Activated CD8-positive, alpha-beta memory T cell treated with anti-CD3 and anti-CD28 coated beads, Interleukin-2, amount 50 U/mL, for 1 hour (primary cell): ENCODE measurements around the gene ARF6.
"Not testable (repeated sequence)": the region's sequence is repeated elsewhere in the genome, so short reads cannot be mapped to it uniquely, and the experiment has no call there.

ENCODE experiments used
- DNase-seq: peaks from one replicate; pipeline ENCODE4 v3.0.0-alpha.2; 2020; ENCODE audit errors: extremely low read depth

ARF6 gene

DNA sequence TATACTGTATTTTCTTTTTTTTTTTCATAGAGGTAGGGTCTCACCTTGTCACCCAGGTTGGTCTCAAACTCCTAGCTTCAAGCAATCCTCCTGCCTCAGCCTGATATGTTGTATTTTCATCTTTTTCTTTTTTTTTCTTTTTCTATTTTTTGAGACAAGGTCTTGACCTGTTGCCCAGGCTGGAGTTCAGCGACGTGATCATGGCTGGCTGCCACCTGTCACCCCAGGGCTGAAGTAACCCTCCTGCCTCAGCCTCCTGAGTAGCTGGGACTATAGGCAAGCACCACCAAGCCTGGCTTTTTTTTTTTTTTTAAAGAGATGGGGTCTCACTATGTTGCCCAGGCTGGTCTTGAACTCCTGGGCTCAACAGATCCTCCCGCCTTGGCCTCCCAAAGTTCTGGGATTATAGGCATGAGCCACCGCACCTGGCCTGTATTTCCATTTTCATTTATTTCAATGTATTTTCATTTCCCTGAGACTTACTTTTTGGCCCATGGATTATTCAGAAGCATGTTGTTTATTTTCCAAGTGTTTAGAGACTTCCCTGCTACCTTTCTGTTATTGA is 16.2 kb upstream of the ARF6 start:
- no peak for DNase-seq

DNA sequence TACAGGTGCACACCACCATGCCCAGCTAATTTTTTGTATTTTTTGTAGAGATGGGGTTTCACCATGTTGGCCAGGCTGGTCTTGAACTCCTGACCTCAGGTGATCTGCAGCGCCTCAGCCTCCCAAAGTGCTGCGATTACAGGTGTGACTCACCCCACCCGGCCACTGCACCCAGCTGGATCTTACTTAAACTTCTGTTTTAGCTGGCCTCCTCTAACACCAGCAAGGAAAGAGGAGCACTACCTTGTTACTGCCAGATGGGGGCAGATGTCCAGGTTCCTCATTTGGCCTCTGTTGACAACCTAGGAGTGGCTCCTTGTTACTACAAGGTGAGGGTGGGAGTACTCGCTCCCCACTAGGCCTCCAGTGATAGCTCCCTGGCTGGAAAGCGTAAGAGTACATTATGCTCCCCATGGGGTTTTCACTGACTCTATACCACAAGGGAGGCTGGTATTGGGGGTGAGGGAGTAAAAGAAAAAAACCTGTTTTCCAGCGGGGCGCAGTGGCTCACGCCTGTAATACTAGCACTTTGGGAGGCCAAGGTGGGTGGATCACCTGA is 13.2 kb upstream of the ARF6 start:
- DNase-seq = no peak

DNA sequence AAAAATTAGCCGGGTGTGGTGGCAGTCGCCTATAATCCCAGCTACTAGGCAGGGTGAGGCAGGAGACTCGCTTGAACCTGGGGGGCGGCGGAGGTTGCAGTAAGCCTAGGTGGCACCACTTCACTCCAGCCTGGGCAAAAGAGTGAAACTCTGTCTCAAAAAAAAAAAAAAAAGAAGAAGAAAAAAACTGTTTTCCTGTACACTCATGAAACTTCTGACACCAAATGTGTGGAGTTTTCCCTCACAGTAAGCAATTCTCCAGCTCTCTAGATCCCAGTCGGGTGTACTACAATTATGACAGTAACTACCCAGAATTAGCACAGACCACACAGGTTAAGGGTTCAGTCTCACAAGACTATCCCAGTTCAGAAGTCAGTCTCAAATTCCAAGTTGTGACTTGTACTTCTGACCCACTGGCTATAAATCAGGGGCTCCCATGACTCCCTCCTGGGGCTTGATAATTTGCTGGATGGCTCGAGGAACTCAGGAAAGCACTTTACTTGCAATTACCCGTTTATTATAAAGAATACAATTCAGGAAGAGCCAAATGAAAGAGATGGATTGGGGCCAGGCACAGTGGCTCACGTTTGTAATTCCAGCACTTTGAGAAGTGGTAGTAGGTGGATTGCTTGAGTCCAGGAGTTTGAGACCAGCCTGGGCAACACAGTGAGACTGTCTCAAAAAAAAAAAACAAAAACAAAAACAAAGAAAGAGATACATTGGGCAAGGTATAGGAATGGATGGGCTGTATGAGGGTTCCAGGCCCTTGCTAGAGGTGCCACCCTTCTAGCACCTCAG is 12.4 kb upstream of the ARF6 start:
- no peak for DNase-seq

DNA sequence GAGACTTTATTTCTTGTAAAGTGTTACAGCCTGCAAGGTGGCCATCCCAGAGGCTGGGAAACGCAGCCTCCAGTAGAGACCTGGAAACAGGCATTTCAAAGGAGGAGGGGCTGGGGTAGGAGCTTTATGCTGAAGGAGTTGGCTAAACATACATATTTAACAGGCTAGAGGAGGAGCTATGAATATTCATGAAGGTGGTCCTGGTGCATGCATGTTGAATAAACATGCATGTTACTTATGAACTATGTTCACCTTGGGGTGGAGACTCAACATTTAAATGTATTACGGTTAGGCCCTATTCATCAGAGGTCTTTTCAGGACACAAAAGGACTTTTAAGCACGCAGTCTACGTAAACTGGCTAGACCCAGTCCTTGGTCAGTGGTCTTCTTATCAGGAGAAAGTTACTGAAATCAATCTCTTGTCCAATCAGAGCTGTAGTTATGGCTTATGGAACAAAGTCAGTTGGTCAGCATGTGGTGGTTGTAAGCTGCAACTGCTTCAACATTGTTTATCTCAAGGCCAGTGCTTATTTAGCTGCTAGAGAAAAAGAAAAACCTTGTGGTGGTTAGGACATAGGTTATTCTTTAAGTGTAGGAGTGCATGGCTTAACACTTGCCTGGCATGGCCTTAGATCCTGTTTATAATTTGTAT is 11.4 kb upstream of the ARF6 start:
- DNase-seq = no peak

DNA sequence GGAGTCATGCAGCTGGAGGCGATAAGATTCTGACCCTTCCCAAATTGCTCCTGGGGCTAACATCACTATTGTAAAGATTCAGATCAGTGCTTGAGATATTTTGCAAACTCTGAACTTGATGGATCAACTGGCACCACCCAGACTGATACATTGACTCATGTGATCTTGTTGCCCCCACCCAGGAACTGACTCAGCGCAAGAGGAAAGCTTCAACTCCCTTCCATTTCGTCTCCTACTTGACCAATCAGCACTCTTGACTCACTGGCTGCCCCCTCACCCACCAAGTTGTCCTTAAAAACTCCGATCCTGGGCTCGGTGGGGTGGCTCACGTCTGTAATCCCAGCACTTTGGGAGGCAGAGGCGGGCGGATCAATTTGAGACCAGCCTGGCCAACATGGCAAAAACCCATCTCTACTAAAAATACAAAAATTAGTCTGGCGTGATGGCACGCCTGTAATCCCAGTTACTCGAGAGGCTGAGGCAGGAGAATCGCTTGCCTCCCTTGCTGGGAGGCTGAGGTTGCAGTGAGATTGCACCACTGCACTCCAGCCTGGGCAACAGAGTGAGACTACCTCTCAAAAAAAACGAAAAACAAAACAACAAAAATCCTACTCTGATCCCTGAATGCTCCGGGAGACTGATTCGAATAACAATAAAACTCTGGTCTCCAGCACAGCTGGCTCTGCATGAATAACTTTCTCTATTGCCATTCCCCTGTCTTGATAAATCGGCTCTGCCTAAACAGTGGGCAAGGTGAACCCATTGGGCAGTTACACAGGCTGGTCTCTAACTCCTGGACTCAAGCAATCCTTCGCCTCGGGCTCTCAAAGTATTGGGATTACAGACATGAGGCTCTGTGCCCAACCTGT is 9.8 kb upstream of the ARF6 start:
- no peak for DNase-seq

DNA sequence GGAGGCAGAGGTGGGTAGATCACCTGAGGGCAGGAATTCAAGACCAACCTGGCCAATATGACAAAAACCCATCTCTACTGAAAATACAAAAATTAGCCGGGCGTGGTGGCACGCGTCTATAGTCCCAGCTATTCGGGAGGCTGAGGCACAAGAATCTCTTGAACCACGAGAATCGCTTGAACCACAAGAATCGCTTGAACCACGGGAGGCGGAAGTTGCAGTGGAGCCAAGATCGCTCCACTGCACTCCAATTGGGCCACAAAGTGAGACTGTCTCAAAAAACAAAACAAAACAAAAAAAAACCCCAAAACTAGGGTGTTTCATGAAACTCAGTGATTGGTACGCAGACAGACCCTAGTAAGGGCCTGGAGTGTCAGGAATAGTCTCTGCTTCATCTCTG is 6.4 kb upstream of the ARF6 start:
- no peak for DNase-seq

DNA sequence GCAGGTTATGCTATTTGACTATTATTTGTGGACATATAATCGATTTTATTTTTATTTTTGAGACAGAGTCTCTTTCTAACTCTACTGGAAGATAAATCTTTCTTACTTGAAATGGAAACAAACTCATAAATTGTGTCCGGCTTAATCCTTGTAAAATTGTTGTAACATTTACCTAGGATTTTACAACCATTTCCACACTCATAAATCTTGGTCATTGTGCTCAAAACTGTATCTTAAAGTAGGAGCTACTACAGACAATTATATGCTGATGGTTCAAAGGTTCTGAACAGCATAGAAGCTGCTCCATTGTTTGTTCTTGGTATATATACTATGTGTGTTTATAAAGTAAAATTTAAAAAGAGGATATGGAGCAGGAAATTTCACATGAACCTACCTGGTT is 4.6 kb upstream of the ARF6 start:
- no peak for DNase-seq

DNA sequence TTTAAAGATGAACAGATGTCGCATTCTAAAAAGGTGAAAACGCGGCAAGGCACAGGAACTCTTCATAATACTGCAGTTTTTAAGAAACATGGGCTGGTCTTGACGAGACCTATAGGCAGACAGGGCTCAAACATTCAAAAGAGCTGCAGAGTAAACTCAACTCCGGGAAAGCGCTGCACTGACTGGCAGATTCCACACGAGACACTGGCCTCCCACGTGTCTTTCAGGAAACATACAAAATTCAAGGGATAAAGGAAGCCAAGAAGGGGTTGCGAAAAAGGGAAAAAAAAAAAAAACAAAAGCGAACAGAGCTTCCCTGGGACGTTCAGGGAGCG is 614 bp upstream of the ARF6 start:
- DNase-seq = no peak

DNA sequence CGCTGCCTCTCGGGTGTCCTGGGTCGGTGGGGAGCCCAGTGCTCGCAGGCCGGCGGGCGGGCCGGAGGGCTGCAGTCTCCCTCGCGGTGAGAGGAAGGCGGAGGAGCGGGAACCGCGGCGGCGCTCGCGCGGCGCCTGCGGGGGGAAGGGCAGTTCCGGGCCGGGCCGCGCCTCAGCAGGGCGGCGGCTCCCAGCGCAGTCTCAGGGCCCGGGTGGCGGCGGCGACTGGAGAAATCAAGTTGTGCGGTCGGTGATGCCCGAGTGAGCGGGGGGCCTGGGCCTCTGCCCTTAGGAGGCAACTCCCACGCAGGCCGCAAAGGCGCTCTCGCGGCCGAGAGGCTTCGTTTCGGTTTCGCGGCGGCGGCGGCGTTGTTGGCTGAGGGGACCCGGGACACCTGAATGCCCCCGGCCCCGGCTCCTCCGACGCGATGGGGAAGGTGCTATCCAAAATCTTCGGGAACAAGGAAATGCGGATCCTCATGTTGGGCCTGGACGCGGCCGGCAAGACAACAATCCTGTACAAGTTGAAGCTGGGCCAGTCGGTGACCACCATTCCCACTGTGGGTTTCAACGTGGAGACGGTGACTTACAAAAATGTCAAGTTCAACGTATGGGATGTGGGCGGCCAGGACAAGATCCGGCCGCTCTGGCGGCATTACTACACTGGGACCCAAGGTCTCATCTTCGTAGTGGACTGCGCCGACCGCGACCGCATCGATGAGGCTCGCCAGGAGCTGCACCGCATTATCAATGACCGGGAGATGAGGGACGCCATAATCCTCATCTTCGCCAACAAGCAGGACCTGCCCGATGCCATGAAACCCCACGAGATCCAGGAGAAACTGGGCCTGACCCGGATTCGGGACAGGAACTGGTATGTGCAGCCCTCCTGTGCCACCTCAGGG is 679 bp downstream of the ARF6 start:
- peak; percentile 38 for DNase-seq

DNA sequence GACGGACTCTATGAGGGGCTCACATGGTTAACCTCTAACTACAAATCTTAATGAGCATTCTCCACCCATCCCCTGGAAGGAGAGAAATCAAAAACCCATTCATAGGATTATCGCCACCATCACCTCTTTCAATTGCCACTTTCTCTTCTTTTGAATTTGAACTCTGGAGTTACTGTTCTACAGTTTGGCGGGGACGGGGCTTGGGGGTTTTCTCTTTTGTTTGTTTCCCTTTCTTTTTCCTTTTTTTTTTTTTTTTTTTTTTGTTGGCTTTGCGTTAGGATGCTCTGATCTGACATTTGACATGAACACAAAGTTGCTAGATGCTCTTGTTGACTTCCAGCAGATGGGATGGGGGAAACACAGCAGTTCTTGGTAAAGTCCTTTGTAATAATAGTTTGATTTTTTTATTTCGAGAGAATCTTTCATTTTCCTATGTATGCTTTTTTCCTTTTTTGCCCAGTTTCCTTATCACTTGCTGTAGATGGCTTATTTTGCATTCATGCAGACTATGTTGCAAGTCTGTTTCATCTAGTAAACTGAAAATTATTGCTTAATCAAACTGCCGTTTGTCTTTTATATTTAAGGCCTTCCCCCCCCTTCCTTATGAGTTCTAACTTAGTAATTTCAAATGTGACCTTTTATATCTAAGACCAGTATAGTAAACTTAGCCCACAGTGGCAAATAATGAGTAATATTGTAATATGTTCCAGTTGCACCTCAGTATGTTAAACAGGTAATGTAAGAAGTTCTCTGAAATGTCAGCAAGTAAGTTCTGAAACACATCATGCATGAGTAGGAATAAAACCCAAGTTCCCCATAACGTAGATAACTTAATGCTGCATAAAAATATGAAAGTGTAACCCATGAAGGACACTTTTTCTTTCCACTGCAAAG is 1.6 kb downstream of the ARF6 start:
- not testable (repeated sequence) for DNase-seq

DNA sequence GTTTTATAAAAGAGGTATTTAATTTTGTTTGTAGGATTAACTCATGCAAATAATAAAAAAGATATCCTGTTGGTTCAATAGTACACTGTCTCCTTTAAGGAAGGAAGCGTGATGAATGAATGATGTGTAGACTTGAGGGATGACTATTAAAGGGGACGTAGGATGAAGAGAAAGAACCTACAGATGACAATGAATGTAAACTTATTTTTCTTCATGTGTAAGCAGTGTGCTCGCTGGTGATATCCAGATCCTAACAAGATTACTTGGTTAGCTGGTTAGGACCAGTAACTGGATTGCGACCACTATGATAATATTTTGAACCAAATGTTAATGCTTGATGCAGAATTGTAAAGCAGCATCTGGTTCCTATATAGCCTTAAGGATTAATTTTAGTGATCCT is 2.6 kb downstream of the ARF6 start:
- DNase-seq = no peak

DNA sequence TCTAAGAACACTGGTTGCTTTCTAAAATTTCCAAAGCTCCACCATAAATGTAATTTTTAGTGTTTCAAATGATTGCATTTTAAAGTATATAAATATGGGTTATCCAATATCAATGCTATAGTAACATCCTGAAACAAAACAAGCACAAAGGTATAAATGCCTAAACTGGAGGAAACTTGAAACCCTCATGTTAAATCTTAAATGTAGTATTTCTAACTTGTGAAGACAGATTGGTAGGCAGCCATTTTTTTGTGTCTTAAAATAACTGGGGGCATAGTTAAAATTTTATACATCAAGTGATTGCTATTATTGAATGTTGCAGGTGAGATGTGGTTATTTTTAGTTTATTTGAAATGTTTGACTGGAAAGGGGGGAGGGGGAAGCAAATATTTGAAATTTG is 3.4 kb downstream of the ARF6 start:
- not testable (repeated sequence) for DNase-seq

DNA sequence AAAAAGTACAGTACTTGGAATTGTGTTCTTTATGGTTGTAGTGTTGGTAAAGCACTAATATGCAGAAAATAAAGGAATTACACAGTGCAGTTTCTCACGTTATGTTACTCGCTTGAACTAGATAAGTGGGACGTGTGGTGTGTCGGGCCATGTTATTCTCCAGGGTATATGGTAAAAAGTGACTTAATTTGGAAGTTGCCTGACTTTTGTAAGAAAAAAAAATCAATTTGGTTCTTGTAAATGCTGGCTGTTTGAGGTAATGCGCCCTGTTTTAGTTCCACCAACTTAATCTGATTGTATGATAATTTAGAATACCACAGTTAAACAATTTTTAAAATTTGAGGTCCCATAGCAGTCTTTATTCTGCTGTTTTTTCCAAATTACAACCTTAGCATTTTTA is 4.1 kb downstream of the ARF6 start:
- no peak for DNase-seq

DNA sequence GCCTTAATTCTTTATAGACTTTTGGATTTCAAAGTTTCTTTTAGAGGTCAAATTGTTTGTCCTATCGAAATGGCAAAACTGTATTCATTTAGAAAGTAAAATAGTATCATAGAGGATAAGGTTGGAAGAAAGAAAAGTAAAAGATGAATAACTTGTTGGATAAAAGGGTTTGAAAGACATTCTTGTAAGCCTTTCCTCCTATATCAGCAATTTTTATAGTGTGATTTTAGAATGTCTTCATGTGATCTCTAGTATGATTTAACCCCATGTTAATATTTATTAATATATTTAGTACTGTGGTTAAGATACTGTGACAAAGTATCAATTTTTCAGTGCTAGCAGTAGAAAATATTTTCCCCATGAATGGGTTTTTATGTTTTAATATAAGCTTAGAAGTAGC is 4.5 kb downstream of the ARF6 start:
- no peak for DNase-seq

DNA sequence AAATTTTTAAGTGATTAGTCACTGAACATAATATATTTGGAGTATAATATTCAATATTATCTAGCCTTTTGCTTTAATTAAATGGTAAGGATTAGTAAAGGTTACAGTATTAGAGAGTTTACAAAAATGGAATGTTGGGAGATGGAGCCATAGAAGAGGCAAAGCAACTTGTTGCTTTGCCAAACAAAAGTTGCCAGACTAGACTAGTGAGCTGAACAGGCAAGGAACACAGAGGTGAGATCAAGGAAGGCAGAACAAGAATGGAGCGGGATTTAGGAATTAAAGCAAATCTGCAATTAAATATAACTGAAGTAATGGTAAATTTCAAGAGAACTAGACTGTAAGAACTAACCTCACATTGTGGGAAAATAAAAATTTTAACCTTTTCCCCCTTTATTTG is 5.1 kb downstream of the ARF6 start:
- DNase-seq = no peak

DNA sequence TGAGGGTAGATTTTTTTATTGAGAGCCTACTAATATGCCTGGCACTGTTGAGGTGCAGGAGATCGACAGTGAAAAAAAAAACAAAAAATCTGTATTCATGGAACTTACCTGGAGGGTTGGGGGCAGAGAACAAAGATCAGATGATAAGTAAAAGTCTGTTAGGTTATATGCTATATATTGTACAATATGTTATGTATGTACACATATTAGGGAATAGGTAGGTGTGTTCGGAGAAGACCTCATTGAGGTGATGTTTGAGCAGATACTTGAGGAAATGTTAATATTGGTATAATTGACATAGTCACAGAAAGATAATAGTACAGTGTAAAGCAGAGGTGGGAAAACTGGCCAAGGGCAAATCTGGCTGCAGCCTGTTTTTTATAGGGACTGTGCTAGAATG is 5.6 kb downstream of the ARF6 start:
- DNase-seq = no peak

DNA sequence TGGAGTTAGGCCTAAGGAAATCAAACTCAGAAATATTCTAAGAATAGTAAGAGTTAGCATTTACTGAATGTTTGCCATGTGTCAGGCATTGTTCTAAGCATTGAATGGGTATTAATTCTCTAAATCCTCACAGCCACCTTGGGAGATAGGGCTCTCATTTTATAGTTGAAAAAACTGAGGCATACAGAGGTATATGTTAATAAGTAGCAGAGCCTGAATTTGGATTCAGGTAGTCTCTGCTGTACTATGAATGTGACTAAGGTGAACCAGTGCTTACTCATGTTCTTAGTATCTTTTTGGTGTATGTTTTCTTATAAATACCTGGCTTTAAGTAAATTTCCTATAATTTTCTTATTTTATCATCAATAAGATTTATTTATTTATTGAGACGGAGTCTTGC is 8.1 kb downstream of the ARF6 start:
- no peak for DNase-seq

DNA sequence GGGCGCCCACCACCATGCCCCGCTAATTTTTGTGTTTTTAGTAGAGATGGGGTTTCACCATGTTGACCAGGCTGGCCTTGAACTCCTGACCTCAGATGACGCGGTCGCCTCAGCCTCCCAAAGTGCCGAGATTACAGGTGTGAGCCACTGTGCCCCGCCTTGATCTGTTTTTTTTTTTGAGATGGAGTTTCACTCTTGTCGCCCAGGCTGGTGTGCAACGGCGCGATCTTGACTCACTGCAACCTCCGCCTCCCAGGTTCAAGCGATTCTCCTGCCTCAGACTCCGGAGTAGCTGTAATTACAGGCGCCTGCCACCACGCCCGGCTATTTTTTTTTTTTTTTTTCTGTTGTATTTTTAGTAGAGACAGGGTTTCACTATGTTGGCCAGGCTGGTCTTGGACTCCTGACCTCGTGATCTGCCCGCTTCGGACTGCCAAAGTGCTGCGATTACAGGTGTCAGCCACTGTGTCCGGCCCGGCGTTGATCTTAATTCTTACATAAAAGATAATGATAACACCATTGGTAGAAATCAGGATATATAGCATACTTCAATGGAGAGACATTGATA is 9.9 kb downstream of the ARF6 start:
- DNase-seq = not testable (repeated sequence)

DNA sequence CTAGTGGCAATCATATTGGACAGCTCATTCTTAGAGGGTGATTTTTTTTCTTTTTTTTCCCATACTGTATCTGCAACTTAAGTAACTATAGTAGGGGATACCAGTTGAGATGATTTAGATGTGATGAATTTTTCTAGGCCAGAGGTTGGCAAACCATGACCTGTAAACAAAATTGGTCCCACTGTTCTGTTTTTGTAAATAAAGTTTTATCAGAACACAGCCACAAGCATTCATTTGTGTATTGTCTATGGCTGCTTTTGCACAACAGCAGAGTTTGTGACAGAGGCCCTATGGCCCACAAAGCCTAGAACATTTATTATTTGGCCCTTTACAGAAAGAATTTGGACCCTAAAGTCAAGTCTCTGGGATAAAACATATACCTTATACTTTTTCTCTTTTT is 11.4 kb downstream of the ARF6 start:
- DNase-seq = no peak

DNA sequence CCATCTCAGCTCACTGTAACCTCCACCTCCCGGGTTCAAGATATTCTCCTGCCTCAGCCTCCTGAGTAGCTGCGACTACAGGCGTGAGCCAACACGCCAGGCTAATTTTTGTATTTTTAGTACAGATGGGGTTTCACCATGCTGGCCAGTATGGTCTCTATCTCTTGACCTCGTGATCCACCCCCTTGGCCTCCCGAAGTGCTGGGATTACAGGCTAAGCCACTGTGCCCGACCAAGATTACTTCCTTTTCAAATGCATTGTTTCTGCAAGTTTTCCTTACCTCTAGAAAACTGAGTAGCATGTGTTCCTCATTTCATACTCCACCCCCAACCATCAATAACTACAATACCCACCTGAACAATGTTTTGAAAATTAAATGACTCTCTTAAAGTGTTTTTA is 13.1 kb downstream of the ARF6 start:
- DNase-seq = no peak
